CD4-positive, alpha-beta T cell treated with Interleukin-17A for 4 hours (primary cell): ENCODE measurements around the gene P2RY2.

ENCODE experiments used
- DNase-seq: peaks from one replicate; pipeline ENCODE4 v3.0.0-alpha.2; 2020; ENCODE audit warnings: mixed read lengths

P2RY2 gene

GRCh38 chr11:73209892-73210291 lies 8.2 kb upstream of the P2RY2 start:
- no peak for DNase-seq

GRCh38 chr11:73210916-73211667 lies 7.0 kb upstream of the P2RY2 start:
- no peak for DNase-seq

DNA sequence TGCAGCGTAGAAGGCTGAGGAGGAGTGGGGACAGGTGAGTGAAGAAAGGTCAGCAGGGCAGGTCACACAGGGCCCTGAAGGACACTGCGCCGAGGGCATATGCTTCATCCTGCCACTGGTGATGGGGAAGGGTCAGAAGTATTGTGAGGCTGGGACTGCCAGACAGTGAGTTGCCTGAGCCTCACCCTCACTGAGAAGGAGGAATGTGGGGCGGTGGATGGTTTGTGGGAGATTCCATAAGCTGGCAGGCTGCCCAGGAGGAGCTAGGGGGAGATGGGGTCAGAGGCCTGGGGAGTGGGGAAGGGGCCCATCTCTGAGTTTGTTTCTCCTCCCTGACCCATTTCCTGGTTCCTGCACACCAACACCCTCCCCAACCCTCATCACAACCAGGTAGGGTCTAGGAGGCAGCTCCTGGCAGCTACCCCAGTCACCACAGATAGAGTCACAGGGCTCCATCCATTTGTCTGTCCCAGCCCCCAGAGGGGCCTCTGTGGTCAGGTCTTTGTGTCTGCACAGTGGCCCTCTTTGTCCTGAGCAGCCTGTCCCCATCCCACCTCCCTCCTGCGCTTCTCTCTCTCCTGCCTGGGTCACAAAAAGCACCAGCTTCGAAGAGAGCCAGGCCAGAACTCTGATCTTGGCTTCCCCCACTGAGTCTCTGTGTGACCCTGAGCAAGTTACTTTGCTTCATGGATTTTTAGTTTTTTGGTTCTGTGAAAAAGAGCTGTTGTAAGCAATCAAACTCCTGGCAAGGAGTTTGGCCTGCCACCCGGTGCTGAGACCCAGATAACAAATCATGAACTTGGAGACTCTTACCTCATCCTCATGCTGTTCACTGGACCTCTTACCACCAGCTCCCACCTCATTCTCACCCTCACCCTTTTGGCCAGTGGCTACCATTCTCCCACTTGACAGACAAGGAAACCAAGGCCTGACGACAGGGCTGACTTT lies 4.6 kb upstream of the P2RY2 start:
- DNase-seq = no peak

DNA sequence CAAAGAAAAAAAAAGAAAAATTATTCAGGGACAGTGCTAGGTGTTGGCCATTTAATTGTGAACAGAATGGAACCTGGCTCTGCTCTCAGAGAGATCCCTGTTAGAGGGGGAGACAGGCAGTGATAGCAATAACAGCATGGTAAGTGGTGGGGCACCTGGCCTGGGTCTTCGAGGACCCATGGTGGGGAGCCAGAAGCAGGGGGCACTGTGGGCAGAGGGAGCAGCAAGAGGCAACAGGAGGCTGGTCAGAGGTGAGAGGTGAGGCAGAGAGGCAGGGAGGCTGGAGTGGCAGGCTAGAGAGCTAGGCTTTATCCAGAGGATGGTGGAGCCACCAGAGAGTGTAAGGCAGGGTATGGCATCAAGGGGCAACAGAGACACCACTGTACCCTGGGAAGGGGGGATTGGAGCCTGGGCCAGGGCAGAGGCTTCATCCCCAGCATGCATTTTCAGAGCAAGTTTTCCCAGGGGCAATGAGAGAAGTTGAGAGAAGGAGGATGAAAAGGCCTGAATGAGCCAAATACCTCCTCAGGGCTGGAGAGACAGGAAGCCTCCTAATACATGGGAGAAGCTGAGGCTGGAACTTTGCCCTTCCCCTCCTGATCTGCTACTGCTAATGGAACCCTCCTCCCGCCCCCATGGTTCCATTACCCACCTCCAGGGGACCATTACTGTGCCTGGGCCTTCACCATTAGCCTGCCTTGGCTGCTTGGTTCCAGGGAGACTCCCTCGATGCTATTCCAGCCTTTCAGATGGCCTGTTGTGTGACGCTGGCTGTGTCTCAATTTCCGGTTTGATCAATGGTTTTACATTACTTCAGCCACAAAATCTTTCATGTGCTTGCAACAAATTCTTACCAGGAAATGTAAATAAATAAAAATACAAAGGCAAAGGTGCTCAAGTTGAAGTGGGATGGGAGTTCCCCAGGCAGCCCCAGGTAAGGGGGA lies 2.6 kb upstream of the P2RY2 start:
- no peak for DNase-seq

GRCh38 chr11:73216465-73216864 lies 1.6 kb upstream of the P2RY2 start:
- no peak for DNase-seq

- no peak for DNase-seq
These were observed 811 bp upstream of the P2RY2 start for GRCh38 chr11:73217131-73217809.

DNA sequence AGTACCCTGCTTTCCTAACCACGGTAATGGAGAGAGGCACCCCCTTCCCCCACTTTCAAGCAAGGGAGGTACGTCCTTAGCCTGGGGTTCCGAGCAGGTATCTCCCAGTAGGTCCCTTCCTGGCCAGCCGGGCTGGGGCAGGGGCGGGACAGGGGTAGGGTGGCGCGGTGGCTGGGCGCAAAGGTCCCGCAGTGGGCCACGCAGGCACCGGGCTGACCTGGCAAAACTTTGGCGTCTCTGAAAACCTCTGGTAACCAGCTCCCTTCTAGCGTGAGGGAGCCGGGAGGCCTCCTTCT lies 323 bp upstream of the P2RY2 start:
- DNase-seq = no peak

GRCh38 chr11:73218830-73219215 lies 742 bp downstream of the P2RY2 start:
- no peak for DNase-seq

GRCh38 chr11:73219396-73220285 lies 1.6 kb downstream of the P2RY2 start:
- no peak for DNase-seq

- no peak for DNase-seq
These were observed 3.4 kb downstream of the P2RY2 start for GRCh38 chr11:73221451-73221850.

DNA sequence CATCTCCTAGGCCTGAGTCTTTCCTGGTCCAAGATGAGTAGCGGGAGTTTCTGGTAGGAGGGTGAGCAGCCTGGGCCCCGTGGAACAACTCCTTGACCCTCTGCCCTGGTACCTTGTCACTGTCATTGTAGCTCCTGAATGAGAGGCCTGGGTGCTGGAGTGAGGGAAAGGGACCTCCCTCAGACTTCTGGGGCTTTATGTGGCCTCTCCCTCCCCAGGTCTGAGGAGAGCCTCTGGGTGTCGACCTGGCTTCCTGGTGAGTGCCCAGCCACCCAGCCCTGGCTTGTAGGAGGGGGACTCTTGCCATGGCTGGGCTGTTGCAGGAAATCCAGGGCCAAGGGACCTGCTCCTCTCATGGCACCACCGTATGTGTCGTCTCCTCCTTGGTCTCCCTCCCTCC lies 3.9 kb downstream of the P2RY2 start:
- DNase-seq = no peak

GRCh38 chr11:73223998-73224730 lies 6.1 kb downstream of the P2RY2 start:
- DNase-seq = no peak

DNA sequence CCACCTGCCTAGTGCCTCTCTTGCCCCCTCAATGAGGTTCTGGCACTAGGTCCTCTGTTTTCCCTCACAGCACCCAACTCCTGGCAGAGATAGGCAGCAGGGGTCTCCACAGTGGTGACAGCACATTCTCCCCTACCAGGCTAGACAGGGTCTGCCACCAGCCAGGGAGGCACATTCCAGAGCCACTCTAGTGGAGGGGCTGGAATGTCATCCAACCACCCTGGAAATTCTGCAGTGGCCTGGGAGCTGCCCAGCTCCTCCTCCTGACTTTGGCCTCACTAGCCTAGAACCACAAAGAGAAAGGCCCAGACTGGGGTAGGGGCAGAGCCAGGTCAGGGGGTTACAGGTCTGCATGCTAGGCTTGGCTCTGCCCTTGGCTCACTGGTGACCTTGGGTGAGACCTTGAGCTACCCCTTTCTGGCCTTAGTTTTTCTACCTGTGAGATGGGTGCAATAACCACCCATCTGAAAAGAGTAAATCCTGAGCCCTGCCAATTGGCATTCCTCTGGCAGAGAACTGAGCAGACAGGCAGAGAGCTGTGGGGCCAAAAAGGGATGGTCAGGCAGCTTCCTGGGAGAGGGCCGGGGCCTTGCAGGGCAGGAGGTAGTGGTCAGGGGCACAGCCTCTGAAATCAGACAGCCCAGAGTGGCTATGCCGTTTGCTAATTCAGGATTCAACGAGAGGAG lies 7.1 kb downstream of the P2RY2 start:
- no peak for DNase-seq

- no peak for DNase-seq
These were observed 7.8 kb downstream of the P2RY2 start for GRCh38 chr11:73225851-73226250.

DNA sequence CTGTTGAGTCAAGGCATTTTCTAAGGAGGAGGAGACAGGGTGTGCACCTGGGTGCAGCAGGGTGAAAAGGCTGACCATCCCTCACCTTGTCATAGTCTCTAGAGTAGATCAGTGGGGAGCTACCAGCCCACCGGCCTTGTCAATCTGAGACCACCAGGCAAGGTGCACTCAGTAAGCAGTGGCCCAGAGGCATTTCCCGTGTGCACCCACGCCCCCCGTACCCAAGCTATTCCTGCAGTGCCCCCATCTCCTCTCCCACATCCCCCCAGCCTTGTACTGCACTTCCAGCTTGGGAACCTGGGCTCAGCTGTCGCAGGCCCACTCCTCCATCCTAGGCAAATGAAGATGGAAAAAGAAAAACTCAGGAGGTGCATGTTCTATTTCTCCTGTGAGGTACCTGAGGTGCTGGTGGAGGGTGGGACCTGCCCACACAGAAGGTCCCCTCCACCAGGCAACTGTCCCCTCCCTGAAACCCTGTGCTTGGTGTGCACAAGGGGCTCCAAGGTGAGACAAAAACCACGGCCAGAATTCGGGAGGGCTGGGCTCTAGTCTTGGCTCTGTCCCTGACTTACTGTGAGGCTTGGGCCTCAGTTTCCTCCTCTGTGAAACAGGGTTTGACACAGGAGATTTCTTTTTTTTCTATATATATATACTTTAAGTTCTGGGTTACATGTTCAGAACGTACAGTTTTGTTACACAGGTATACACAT lies 8.4 kb downstream of the P2RY2 start:
- DNase-seq = no peak

GRCh38 chr11:73227571-73228211 lies 9.6 kb downstream of the P2RY2 start:
- no peak for DNase-seq

DNA sequence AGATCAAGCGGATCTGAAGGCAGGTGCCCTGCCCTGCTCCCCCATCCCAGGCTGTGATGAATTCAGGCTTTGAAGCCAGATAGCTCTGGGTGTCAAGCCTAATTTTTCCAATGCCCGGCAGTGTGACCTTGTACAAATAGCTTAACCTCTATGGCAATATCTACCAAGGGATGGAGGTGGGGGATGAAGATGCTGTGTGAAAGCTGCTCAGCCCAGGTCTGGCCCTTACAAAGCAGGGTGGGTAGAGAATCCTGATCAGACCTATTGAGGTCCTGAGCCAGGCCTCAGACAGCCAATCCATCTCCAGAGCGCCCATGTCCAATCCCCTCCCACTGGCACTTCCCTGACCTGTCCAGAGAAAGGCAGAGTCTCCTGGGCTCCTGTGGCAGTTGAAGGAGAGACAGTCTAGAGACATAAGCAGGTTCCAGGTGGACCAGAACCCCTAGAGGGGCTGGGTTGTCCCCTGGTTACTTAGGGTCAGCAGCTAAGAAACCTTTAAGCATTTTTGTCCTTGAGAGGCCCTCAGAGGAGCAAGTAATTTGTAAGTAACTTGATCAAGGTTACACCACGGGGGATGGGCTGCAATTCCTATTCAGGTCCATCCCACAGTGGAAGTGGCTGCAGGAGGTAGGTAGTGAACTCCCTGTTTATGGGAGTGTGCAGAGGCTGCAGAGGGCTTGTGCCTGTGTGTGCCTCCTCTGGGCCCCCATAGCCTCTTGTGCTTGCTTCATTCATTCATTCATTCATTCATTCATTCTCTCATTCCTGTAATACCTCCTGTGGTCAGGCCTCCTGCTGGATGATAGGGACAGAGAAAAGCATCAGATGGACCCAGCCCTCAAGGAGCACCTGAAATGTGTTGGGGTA lies 10.4 kb downstream of the P2RY2 start:
- DNase-seq = no peak

DNA sequence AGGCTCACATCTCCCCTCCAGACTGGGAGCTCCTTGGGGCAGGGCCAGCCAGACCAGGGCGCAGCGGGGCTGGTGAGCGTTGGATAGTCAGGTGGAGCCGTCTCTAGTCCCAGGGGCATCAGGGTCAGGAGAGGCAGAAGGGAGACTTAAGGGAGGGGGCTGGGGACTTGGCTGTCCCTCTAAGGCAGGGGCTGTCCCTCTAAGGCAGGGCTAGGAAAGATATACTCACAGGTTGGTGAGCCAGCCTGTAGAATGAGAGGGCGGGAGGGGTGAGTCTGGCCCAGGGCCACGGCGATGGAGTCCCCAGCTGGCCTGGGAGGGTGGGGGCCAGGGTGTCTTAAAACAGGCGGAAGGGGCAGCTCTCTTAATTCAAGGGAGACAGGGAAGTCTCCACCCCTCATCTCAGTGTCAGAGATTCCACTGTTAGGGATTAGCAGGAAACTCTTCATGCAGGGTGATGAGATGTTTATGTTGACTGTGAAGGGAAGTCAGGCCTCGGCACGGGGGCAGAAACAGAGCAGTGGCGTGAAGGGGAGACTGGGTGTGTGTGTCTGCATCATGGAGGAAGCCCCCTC lies 11.3 kb downstream of the P2RY2 start:
- DNase-seq = no peak
